Karpas-422 (cell line): ENCODE data around the gene KIAA0825. TPM values are rescaled to one million over a fixed set of nuclear protein-coding genes. Genes with fewer than 3 reads are reported as not detected.

Experiments used
- DNase-seq: peaks from one replicate; pipeline ENCODE4 v3.0.0-alpha.2; 2015
- H2AFZ ChIP-seq: fragments of 200-600 bp; sonication (generic); 2 replicates; pipeline ENCODE4 v1.6.1; 2014; ENCODE audit warnings: antibody characterized with exemption, low read length, mixed read lengths
- H3K27ac ChIP-seq: fragments of 200-600 bp; sonication (generic); 2 replicates; pipeline ENCODE4 v1.5.1; 2014; ENCODE audit warnings: mild to moderate bottlenecking, low read length, moderate library complexity
- H3K27me3 ChIP-seq: fragments of 200-600 bp; sonication (generic); 2 replicates; pipeline ENCODE4 v1.6.1; 2014; ENCODE audit warnings: low read length, mixed read lengths
- H3K36me3 ChIP-seq: fragments of 200-600 bp; sonication (generic); 2 replicates; pipeline ENCODE4 v1.6.1; 2014; ENCODE audit warnings: low read length, mixed read lengths; ENCODE audit not compliant: insufficient read depth
- H3K4me1 ChIP-seq: fragments of 200-600 bp; sonication (generic); 2 replicates; pipeline ENCODE4 v1.6.1; 2014; ENCODE audit warnings: mild to moderate bottlenecking, low read length, mixed read lengths
- H3K4me2 ChIP-seq: fragments of 200-600 bp; sonication (generic); 2 replicates; pipeline ENCODE4 v1.6.1; 2014; ENCODE audit warnings: low read length, low read depth, mild to moderate bottlenecking; ENCODE audit not compliant: poor library complexity, severe bottlenecking
- H3K4me3 ChIP-seq: fragments of 200-600 bp; sonication (generic); 2 replicates; pipeline ENCODE4 v1.5.1; 2014; ENCODE audit warnings: mild to moderate bottlenecking, antibody characterized with exemption, low read length, mixed read lengths
- H3K79me2 ChIP-seq: fragments of 200-600 bp; sonication (generic); 2 replicates; pipeline ENCODE4 v1.6.1; 2014; ENCODE audit warnings: mild to moderate bottlenecking, low read length, mixed read lengths
- H3K9ac ChIP-seq: fragments of 200-600 bp; sonication (generic); 2 replicates; pipeline ENCODE4 v1.6.0; 2014; ENCODE audit warnings: low read length
- H3K9me2 ChIP-seq: fragments of 200-600 bp; sonication (generic), shearing (Covaris generic); replicated peaks from 2 replicates; pipeline ENCODE4 v1.6.0; 2014; ENCODE audit warnings: mild to moderate bottlenecking, low read length, moderate library complexity; ENCODE audit not compliant: insufficient read depth
- H3K9me3 ChIP-seq: fragments of 300-700, 200-600 bp; sonication (generic); 2 replicates; pipeline ENCODE4 v1.6.1; 2014; ENCODE audit warnings: low read length, mixed read lengths
- H4K20me1 ChIP-seq: fragments of 200-600 bp; sonication (generic); 2 replicates; pipeline ENCODE4 v1.6.1; 2014; ENCODE audit warnings: mild to moderate bottlenecking, antibody characterized with exemption, low read length, low read depth; ENCODE audit not compliant: insufficient read depth
- total RNA-seq: library from RNA; depleted of rRNA; stranded (reverse); fragments of >200 nt; shearing (Covaris generic); gene quantifications from 2 replicates; pipeline ENCODE4 v1.2.3, GENCODE V29; 2014; ENCODE audit warnings: low replicate concordance

KIAA0825 gene
- total RNA-seq, 1 experiment from 2014 or later, result 2.0 TPM

GRCh38 chr5:94228791-94229190 lies 389.6 kb downstream of the KIAA0825 start:
- no peaks in the 10 kb centered on the region for H3K9me3 ChIP-seq
- H3K9ac ChIP-seq, result no peak overlapping the region
- H3K36me3 ChIP-seq, result no peaks in the 10 kb centered on the region
- H3K27ac ChIP-seq, result no peak overlapping the region
- H2AFZ ChIP-seq, result no peak overlapping the region
- no peaks in the 10 kb centered on the region for H3K4me1 ChIP-seq
- H3K4me2 ChIP-seq, result no peak overlapping the region
- no peaks in the 10 kb centered on the region for H4K20me1 ChIP-seq
- no peaks in the 10 kb centered on the region for H3K27me3 ChIP-seq
- H3K4me3 ChIP-seq, result no peak overlapping the region
- no peak for DNase-seq
- H3K9me2 ChIP-seq, result no peaks in the 10 kb centered on the region
- H3K79me2 ChIP-seq, result no peaks in the 10 kb centered on the region

GRCh38 chr5:94223235-94223634 lies 395.2 kb downstream of the KIAA0825 start:
- Histone ChIP-seq H3K9me2 (no peaks in the 10 kb centered on the region), H3K79me2 (no peaks in the 10 kb centered on the region), H3K4me1 (no peaks in the 10 kb centered on the region), H3K4me3 (no peak overlapping the region), H3K9me3 (no peaks in the 10 kb centered on the region), H2AFZ (no peak overlapping the region), H3K27ac (no peak overlapping the region), H3K27me3 (no peaks in the 10 kb centered on the region), H3K4me2 (no peak overlapping the region), H4K20me1 (no peaks in the 10 kb centered on the region), H3K9ac (no peak overlapping the region), H3K36me3 (no peaks in the 10 kb centered on the region)
- no peak for DNase-seq

GRCh38 chr5:94218374-94218773 lies 400.0 kb downstream of the KIAA0825 start:
- H3K9me3 ChIP-seq, result no peaks in the 10 kb centered on the region
- H4K20me1 ChIP-seq, result no peaks in the 10 kb centered on the region
- DNase-seq, result no peak
- no peak overlapping the region for H3K4me2 ChIP-seq
- no peaks in the 10 kb centered on the region for H3K4me1 ChIP-seq
- no peaks in the 10 kb centered on the region for H3K79me2 ChIP-seq
- no peaks in the 10 kb centered on the region for H3K27me3 ChIP-seq
- H3K9me2 ChIP-seq, result no peaks in the 10 kb centered on the region
- H3K27ac ChIP-seq, result no peak overlapping the region
- no peak overlapping the region for H2AFZ ChIP-seq
- H3K4me3 ChIP-seq, result no peak overlapping the region
- H3K36me3 ChIP-seq, result no peaks in the 10 kb centered on the region
- H3K9ac ChIP-seq, result no peak overlapping the region

GRCh38 chr5:94217745-94218144 lies 400.7 kb downstream of the KIAA0825 start:
- no peak for DNase-seq
- no peak overlapping the region for H3K4me3 ChIP-seq
- no peak overlapping the region for H3K4me2 ChIP-seq
- H3K27me3 ChIP-seq, result no peaks in the 10 kb centered on the region
- no peaks in the 10 kb centered on the region for H3K9me3 ChIP-seq
- no peak overlapping the region for H2AFZ ChIP-seq
- H3K27ac ChIP-seq, result no peak overlapping the region
- H3K36me3 ChIP-seq, result no peaks in the 10 kb centered on the region
- no peaks in the 10 kb centered on the region for H4K20me1 ChIP-seq
- no peaks in the 10 kb centered on the region for H3K9me2 ChIP-seq
- H3K79me2 ChIP-seq, result no peaks in the 10 kb centered on the region
- H3K4me1 ChIP-seq, result no peaks in the 10 kb centered on the region
- no peak overlapping the region for H3K9ac ChIP-seq

GRCh38 chr5:94217216-94217615 lies 401.2 kb downstream of the KIAA0825 start:
- Histone ChIP-seq H3K4me3 (no peak overlapping the region), H3K27me3 (no peaks in the 10 kb centered on the region), H3K9me3 (no peaks in the 10 kb centered on the region), H3K9ac (no peak overlapping the region), H2AFZ (no peak overlapping the region), H3K36me3 (no peaks in the 10 kb centered on the region), H3K27ac (no peak overlapping the region), H4K20me1 (no peaks in the 10 kb centered on the region), H3K4me2 (no peak overlapping the region), H3K9me2 (no peaks in the 10 kb centered on the region), H3K4me1 (no peaks in the 10 kb centered on the region), H3K79me2 (no peaks in the 10 kb centered on the region)
- DNase-seq, result no peak

- Histone ChIP-seq H3K4me3 (no peak overlapping the region), H3K4me1 (no peaks in the 10 kb centered on the region), H3K9me3 (no peaks in the 10 kb centered on the region), H3K9me2 (no peaks in the 10 kb centered on the region), H3K27me3 (no peaks in the 10 kb centered on the region), H3K36me3 (no peaks in the 10 kb centered on the region), H3K4me2 (no peak overlapping the region), H2AFZ (no peak overlapping the region), H3K9ac (no peak overlapping the region), H4K20me1 (no peaks in the 10 kb centered on the region), H3K79me2 (no peaks in the 10 kb centered on the region), H3K27ac (no peak overlapping the region)
- no peak for DNase-seq
Observed at GRCh38 chr5:94212476-94212875, 405.9 kb downstream of the KIAA0825 start.

GRCh38 chr5:94209774-94210355 lies 408.5 kb downstream of the KIAA0825 start:
- H3K9me2 ChIP-seq, result no peaks in the 10 kb centered on the region
- no peaks in the 10 kb centered on the region for H3K9me3 ChIP-seq
- no peak overlapping the region for H2AFZ ChIP-seq
- no peak overlapping the region for H3K4me3 ChIP-seq
- H3K4me2 ChIP-seq, result no peak overlapping the region
- no peaks in the 10 kb centered on the region for H3K79me2 ChIP-seq
- no peak overlapping the region for H3K27ac ChIP-seq
- H4K20me1 ChIP-seq, result no peaks in the 10 kb centered on the region
- H3K4me1 ChIP-seq, result no peaks in the 10 kb centered on the region
- no peak overlapping the region for H3K9ac ChIP-seq
- no peak for DNase-seq
- no peaks in the 10 kb centered on the region for H3K27me3 ChIP-seq
- H3K36me3 ChIP-seq, result no peaks in the 10 kb centered on the region

- Histone ChIP-seq H3K4me3 (no peak overlapping the region), H3K4me2 (no peak overlapping the region), H3K27ac (no peak overlapping the region), H3K36me3 (no peaks in the 10 kb centered on the region), H3K27me3 (no peaks in the 10 kb centered on the region), H3K4me1 (no peaks in the 10 kb centered on the region), H2AFZ (no peak overlapping the region), H3K9me2 (no peaks in the 10 kb centered on the region), H3K9ac (no peak overlapping the region), H3K79me2 (no peaks in the 10 kb centered on the region), H3K9me3 (no peaks in the 10 kb centered on the region), H4K20me1 (no peaks in the 10 kb centered on the region)
- no peak for DNase-seq
Observed at GRCh38 chr5:94209272-94209671, 409.1 kb downstream of the KIAA0825 start.

- Histone ChIP-seq H3K27me3 (no peaks in the 10 kb centered on the region), H3K9me3 (no peaks in the 10 kb centered on the region), H2AFZ (no peak overlapping the region), H3K4me2 (no peak overlapping the region), H3K4me3 (no peak overlapping the region), H3K79me2 (no peaks in the 10 kb centered on the region), H3K9me2 (no peaks in the 10 kb centered on the region), H4K20me1 (no peaks in the 10 kb centered on the region), H3K36me3 (no peaks in the 10 kb centered on the region), H3K9ac (no peak overlapping the region), H3K4me1 (no peaks in the 10 kb centered on the region), H3K27ac (no peak overlapping the region)
- DNase-seq, result no peak
Observed at GRCh38 chr5:94199566-94199965, 418.8 kb downstream of the KIAA0825 start.
